IPS DF 19.7 (cell line): ENCODE data around the gene RAB20.
"Not testable (repeated sequence)": the region's sequence is repeated elsewhere in the genome, so short reads cannot be mapped to it uniquely, and the experiment has no call there.

Experiments used
- DNase-seq: peaks from one replicate; pipeline ENCODE4 v3.0.0-alpha.2; 2013; ENCODE audit warnings: low read depth, low spot score

Gene RAB20

GRCh38 chr13:110575322-110576069 is 14.0 kb upstream of the RAB20 start:
- DNase-seq, result no peak

- DNase-seq, result no peak
Measured at GRCh38 chr13:110574161-110574560, 12.6 kb upstream of the RAB20 start.

GRCh38 chr13:110572778-110573118 is 11.2 kb upstream of the RAB20 start:
- DNase-seq, result no peak

GRCh38 chr13:110571896-110572777 is 10.6 kb upstream of the RAB20 start:
- no peak for DNase-seq

GRCh38 chr13:110570886-110571285 is 9.4 kb upstream of the RAB20 start:
- DNase-seq, result no peak

GRCh38 chr13:110569962-110570361 is 8.4 kb upstream of the RAB20 start:
- DNase-seq, result not testable (repeated sequence)

- DNase-seq, result no peak
Measured at GRCh38 chr13:110568612-110569011, 7.1 kb upstream of the RAB20 start.

- DNase-seq, result no peak
Measured at GRCh38 chr13:110566171-110566570, 4.6 kb upstream of the RAB20 start.

- DNase-seq, result peak; percentile 23
Measured at GRCh38 chr13:110565296-110565695, 3.8 kb upstream of the RAB20 start.

- no peak for DNase-seq
Measured at GRCh38 chr13:110564472-110564985, 3.0 kb upstream of the RAB20 start.

GRCh38 chr13:110563463-110563774 is 1.9 kb upstream of the RAB20 start:
- DNase-seq, result no peak

GRCh38 chr13:110562696-110563462 is 1.4 kb upstream of the RAB20 start:
- no peak for DNase-seq

- no peak for DNase-seq
Measured at GRCh38 chr13:110562036-110562597, 595 bp upstream of the RAB20 start.

GRCh38 chr13:110560601-110561343 is 750 bp downstream of the RAB20 start:
- no peak for DNase-seq

GRCh38 chr13:110559986-110560385 is 1.5 kb downstream of the RAB20 start:
- DNase-seq, result no peak

- DNase-seq, result no peak
Measured at GRCh38 chr13:110559429-110559943, 2.0 kb downstream of the RAB20 start.

- no peak for DNase-seq
Measured at GRCh38 chr13:110557610-110558305, 3.8 kb downstream of the RAB20 start.

GRCh38 chr13:110557082-110557481 is 4.4 kb downstream of the RAB20 start:
- DNase-seq, result no peak

- no peak for DNase-seq
Measured at GRCh38 chr13:110556224-110556606, 5.3 kb downstream of the RAB20 start.

GRCh38 chr13:110555601-110556223 is 5.8 kb downstream of the RAB20 start:
- no peak for DNase-seq
